ENCODE measurements around the gene CDH18.

Gene CDH18

DNA sequence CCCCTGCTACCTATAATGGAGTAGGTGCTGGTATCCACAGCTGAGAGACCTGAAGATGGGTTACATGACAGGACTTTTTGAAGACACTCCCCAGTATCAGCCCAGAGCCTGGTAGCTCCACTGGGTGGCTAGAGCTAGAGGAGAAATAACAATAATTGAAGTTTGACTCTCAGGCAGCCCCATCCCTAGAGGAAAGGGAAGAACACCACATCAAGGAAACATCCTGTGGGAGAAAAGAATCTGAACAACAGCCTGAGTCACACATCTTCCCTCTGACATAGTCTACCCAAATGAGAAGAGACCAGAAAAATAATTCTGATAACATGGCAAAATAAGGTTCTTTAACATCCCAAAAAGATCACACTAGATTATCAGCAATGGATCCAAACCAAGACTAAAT lies 432.1 kb downstream of the CDH18 start:
- no peak for DNase-seq

DNA sequence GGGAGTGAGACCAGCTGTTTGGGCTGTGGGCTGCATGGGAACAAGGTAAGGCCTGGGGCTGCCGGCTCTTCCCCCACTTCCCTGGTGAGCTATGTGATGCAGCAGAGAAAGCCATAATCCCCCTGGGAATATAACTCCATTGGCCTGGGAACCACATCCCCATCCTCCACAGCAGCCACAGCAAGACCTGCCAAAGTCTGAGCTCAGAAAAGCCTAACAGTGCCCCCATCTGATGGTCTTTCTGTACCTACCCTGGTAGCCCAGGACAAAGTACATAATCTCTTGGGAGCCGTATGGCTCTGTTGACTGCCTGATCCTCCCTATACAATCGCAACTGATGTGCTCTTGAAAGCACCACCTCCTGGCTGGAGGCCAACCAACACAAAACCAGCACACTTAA lies 432.6 kb downstream of the CDH18 start:
- no peak for DNase-seq

DNA sequence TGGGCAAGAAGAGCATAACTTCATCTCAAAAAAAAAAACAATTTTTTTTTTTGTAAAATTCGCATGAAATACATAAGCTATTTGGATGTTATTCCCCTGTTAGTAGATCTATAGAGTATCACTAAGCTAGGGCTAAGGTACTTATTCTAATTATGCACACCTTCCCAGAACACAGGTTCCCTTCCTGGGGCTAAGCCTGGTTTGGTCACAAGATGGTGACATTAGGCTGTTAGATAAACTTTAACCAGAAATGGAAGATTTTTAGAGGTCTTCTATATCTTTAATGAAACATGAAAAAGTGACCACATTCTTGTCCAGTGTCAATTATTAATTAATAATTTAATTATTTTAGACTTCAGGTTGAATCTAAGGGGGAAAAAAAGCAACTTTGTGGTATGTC lies 433.5 kb downstream of the CDH18 start:
- DNase-seq = no peak

DNA sequence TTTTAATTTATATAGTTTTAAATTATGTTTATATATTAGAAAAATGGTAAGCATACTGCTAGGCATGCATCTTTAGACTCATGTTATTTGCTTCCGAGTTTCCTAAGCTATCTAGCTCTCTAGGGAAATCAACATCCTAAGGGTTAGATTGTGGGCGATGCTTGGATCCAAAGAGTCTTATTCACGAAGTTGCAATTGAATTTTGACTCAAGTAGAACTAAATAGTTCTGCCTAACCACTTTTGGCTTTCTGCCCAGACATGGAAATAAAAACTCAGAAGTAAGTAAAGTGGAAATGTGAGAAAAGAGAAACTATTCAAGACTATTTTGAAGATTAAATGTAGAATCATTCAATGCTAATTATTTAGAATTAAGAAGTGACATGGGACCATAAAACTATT lies 440.4 kb downstream of the CDH18 start:
- no peak for DNase-seq

DNA sequence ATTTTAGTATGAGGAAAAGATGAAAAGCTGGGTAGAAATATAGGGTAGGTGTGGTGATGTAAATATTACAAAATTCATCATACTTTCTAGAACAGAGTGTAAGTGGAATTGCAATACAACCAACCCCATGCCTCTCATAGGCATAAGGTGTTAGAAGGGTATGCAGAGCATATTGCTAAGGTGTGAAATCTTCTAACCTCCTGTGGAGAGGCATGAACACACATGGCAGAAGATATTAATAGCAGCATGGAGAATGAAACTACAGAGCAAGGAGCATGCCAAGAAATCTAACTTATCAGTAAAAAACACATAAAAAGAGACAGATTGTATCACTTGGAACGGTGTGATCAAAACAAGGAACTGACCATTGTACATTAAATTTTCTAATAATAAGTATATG lies 441.5 kb downstream of the CDH18 start:
- DNase-seq = no peak

DNA sequence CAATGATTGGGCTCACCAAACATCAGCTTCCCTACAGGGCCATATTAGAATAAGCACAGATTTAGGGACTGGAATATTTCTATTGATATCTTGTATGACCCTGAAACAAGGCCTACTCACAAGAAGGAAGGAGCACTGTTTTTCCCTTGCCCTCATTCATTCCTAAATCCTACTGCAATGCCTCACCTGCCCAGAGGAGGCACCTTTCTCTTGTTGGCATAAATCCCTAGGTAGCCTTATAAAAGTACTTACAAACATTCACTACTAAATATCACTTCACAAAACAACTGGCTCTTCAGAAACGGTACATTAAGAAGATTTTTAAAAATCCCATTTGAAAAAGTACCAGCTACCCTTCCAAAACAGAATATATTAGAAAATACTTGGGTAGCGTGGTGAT lies 449.4 kb downstream of the CDH18 start:
- DNase-seq = no peak

DNA sequence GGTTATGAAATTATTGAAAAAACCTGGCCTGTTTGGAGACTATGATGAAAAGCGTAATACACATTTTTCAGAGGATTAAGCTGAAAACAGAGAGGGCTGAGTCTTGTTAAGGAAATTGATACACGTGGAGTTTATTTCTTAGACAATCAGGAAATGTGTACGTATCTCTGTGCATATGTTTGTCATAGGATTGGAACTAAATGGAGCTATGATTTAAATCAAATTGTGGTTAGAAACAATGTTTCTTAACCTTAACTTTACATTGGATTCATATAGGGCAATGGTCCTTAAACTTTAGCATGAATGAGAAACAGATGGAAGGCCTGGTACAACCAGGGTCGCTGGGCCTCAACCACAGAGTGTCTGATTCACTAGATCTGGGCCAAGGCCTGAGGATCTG lies 451.6 kb downstream of the CDH18 start:
- DNase-seq = no peak

DNA sequence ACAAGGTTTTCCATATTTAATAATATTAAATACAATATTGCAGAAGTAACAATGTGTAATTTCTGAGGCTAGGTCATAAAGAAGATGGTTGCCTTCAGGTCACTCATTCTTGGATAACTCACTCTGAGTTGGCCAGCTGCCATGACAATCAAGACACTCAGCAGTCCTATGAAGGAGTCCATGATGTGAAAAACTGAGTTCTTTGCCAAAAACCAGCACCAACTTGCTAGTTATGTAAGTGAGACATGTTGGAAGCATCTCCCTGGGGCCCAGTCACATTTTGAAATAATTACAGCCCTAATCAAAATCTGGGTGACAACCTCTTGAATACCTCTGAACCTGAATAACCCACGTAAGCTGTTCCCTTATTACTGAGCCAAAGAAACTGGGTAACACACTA lies 453.2 kb downstream of the CDH18 start:
- DNase-seq = no peak

DNA sequence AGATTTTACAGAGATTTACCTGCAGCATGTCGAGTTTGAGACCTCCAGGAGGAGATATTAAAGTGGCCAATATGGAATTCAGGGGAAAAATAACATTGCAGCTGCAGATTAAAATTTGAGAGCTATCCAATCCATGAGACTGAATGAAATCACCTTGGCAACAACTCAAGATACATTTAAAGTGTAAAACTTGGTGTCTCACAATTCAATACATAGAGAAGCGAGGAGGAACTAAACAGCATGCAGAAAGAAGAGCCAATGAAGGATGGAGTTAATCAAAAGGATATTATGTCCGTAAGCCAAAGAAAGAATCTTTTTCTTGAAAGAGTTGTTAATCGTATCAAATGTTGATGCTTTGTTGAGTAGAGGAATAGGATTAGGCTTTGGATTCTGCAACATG lies 455.1 kb downstream of the CDH18 start:
- DNase-seq = no peak

DNA sequence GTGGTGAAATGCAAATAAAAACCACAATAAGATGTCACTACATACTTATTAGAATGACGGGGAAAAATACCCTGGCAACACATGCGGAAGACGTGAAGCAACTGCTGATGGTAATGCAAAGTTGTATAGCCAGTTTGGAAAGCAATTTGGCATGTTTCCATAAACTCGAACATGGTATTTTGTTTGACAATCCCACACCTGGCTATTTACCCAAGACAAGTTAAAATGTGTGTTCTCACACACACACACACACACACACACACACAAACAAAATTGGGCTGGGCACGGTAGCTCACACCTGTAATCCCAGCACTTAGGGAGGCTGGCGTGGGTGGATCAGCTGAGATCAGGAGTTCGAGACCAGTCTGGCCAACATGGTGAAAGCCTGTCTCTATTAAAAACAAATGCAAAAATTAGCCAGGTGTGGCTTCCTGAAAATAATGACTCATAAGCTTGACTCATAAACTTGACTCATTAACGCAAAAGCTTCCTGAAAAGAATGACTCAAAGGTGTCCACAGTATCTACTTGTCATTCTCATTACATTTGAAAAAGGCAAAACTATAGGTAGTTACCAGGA lies 456.5 kb downstream of the CDH18 start:
- DNase-seq = no peak

DNA sequence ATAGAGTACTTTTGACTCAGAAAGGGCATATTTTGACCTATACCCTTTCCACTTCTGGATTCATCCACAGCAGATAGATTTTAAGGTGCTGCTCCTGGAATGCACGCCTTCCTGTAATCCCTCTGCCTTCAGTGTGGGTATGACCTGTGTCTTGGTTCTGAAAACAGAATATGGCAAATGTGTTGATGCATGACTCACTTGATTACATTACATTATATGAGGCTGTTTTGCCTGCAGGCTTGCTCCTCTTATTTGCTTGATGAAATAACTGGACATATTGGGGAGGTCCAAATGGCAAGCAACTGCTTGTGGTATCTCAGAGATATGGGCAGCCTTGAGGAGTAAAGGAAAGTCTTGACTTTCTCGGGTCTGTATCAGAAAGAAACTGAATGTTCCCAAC lies 468.6 kb downstream of the CDH18 start:
- DNase-seq = no peak

DNA sequence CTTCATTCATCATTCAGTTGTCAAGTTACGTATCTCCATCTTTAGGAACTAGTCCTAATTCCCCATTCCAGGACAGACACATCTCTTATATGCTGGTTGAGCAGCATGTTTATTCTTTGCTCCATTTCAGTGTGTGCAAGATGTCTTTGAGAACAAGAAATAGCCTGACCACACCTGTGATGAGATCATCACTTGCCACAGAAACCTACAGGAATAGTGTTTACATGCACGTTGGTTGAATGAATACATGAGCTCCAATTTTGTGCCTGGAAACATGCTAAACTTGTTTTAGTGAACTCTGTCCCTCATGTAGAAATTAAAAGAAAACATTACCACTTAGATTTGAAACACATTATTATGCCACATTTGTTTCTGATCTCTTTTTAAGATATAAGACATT lies 489.1 kb downstream of the CDH18 start:
- DNase-seq = no peak

DNA sequence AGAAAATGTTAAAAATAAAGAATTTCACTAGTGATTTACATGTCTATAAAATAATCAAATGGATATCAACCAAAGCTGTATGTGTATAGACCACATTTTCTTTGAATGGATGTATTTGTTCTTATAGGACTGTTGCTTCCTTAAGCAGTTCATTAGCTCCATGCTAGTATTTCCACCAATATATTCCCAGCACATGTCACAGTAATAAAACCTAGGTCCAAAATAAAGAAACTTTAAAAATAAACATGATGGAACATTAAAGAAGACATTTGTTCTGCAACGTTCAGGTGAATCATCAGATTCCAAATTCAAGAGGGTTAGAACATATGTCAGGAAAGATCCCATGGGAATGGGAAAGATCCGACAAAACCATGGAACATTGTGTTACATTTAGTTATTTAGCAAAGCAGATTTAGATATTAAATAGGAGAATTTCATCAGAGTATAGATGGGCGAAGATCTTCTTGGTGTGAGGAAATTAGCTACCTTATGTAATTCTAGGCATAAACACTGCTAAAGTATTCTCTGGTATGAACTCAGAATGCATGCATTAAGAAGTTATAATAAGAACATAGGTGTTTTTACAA lies 490.7 kb downstream of the CDH18 start:
- DNase-seq = no peak

DNA sequence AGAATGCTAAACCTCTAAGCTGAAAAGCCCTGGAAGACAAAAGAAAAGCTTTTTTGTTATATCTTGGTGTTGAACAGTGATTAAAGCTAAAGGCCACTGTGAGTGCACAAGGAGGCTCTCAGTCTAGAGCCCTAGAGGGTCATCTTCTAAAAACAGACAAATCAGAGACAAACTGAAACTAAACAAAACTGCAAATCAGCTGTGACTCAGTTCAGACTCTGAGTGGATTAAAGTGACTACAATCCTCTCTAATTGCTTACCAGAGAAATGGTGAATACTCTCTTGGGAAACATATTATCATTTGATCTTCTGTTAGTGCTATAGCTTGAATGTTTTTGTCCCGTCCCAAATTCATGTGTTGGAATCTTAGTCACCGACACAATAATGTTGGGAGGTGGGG lies 491.9 kb downstream of the CDH18 start:
- DNase-seq = no peak

DNA sequence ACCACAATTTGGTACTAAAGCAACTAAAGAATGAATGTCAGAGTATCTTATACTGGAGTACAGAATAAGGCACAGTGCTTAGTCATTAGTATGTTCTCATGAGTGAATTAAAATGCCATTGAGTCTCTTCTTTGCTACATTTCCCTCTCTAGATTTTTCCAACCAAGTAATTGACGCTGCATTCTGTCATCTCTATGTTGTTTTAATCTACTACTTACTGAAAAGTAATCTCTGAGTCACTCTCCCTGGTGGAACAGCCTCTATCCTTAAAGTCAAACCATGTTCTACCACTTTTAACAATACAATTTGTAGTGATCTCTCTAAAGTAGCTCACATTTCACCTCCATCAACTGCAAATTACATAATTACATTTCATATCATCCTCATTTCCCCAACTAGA lies 495.1 kb downstream of the CDH18 start:
- DNase-seq = no peak

DNA sequence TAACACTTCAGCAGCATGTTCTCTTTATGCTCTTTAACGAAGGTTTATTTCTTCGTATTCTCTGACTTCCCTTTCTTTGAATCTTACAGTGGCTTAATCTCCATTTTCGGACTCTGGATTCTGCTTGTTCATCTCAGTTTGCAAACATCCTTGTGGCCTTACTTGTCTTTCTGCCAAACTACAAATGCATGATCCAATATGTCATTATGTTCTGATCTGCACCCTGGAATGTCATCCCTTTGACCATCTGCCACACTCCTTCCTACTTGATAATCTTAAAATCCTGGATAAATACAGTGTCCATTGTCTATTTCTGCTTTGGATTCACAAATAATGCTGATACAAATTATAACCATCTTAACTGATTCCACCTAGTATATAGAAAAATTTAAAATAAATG lies 499.2 kb downstream of the CDH18 start:
- no peak for DNase-seq

DNA sequence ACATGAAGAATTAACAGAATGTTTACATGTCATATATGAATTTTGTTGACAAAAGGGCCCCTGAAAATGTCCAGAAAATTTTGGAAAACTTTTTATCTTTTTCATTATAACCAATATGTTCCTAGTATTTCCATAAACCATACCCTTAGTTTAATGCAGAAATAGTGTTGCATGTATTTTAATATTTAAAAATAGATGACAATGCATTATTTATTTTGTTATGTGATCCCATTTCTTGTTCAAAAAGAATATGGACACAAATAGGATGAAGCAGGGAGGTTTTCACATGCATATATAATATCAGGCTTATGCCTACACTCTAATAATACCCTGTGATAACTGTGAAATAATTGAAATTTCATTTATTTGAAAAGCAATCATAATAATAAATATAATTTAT lies 500.5 kb downstream of the CDH18 start:
- no peak for DNase-seq

DNA sequence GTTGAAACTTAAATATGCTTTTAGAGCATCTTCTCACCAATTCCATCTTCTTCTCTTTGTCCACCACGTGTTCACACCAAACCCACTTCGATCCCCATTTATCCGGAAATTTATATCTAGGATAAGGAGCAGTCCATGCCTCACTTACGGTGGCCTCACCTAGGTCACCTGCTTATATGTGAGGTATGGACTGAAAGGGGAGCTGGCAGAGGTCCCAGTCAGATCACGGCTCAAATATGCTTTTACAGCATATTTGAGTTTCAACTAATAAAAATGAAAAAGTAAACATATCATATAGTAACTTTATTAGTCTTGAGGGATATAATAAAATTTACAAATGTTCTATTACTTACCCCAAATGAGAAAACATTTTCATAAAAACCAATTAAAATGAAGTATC lies 508.4 kb downstream of the CDH18 start:
- no peak for DNase-seq

DNA sequence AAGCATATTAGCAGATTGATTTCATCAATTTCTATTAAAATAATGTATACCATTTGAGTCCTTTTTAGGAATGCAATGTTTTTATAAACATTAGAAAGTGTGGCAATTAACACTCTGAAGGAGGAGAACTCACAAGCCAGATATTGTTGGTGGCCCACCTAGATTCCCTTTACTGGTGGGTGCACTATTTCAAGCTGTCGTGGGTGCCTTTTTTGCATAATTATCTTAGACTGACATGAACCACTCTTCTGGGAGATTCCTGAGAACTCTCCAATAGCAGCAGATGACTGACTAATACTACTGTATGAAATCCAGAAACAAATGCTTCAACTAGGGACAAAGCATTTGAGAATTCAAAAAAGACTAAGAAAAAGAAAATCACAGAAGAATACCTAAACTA lies 526.0 kb downstream of the CDH18 start:
- no peak for DNase-seq

DNA sequence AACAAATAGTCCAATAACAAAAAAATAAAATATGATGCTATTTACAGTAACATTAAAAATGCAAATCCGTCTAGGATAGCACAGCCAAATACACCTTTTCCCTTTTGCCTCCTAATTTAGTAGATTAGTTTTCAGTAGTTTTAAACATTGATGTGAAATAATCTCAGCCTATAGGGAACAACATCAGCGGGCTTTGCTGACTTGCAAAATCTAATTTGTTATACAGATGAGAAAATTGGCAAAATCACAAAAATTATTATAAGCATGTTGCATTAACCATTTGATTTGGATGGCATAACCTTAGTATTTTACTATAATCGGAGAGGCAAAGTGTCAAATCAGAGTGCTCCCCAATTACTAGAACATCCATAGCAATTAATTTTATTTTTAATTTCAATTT lies 563.5 kb downstream of the CDH18 start:
- no peak for DNase-seq

Measured in activated CD4-positive, CD25-positive, alpha-beta regulatory T cell (primary cell).